GM19240 (cell line): Measurements from ENCODE around the gene ADAM15.

Source experiments
- DNase-seq: peaks from one replicate; pipeline ENCODE4 v3.0.0; 2011; ENCODE audit warnings: low spot score; ENCODE audit not compliant: insufficient read length

ADAM15 gene

DNA sequence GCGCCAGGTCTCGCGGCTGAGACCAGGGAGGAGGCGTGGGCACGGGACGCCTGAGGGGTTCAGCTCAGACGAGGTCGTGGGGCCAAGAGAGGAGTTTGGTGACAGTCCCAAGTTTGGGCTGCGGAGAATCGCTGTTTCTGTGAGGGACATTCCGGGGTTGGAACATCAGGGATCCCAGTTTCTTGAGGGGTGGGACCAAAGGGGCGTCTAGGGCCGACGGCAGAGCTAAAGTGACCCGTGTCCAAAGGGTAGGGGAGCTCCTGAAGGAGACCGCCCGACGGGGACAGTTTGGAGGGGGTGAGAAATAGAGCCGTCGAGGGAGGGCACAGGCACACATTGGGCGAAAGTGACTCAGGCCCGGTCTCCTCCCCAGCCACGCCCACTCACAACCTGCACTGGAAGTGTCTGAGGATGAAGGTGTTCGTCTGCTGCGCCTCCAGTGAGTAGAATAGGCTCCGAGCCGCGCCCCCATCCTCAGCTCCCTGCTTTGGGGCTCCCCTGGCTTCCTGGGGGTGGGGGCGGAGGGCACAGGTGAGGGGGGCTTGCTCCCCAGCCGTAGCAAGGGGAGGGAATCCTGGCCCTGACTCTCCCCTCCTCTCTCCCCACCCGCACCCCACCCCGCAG lies 34.5 kb downstream of the ADAM15 start:
- DNase-seq, result no peak

DNA sequence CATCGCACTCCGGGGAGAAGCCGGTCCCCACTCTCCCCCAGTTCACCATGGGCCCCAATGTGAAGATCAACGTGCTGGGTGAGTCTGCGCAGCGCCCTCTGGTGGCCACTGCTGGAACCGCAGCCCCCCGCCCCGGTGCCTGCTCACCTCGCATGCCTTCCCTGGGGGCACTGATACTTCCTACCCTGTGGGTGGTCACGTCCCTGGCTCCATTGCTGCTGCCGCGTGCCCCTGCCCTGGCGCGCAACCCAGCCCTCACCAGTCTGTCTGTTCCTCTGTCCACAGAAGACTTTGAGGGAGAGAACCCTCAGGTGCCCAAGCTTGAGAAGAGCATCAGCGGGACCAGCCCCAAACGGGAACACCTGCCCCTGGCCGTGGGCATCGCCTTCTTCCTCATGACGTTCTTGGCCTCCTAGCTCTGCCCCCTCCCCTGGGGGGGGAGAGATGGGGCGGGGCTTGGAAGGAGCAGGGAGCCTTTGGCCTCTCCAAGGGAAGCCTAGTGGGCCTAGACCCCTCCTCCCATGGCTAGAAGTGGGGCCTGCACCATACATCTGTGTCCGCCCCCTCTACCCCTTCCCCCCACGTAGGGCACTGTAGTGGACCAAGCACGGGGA lies 35.1 kb downstream of the ADAM15 start:
- DNase-seq, result no peak

- DNase-seq, result no peak
Measured at GRCh38 chr1:155086856-155087535, 35.9 kb downstream of the ADAM15 start.

- no peak for DNase-seq
Measured at GRCh38 chr1:155091071-155092051, 40.2 kb downstream of the ADAM15 start.

DNA sequence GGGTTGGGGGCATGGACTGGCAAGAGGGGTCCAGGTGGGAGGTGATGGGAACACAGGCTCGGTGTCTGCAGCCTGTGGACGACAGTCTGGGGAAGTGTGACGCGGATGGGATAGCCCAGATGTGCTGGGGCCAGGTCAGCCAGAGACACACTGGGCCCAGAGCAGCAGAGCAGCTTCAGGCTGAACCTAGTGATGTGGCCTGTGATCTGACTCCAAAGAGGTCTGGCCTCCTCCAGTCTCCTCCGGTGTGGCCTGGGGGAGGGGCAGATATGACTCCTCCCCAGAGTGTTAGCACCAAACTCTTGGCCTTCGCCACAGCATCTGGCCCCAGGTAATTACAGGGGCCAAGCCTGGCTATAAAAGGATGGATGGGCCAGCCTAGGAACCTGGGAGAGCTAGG lies 41.0 kb downstream of the ADAM15 start:
- no peak for DNase-seq

DNA sequence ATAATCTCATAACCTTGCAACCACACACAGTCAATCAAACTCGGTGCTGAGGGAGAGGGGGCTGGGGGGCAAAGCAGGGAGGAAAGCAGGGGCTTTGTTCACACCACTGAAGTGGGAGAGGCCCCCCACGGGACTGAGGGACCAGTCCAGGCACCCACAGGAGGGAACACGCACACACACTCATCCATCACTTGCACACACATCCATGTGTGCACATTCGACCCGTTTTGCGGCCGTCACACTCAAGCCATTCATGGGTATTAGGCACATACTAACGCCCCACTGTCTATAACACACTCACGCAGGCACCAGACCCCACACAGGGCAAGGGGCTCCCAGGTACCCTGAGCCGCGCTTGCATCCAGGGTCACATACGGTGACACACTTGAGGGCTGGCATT lies 41.5 kb downstream of the ADAM15 start:
- DNase-seq, result no peak

DNA sequence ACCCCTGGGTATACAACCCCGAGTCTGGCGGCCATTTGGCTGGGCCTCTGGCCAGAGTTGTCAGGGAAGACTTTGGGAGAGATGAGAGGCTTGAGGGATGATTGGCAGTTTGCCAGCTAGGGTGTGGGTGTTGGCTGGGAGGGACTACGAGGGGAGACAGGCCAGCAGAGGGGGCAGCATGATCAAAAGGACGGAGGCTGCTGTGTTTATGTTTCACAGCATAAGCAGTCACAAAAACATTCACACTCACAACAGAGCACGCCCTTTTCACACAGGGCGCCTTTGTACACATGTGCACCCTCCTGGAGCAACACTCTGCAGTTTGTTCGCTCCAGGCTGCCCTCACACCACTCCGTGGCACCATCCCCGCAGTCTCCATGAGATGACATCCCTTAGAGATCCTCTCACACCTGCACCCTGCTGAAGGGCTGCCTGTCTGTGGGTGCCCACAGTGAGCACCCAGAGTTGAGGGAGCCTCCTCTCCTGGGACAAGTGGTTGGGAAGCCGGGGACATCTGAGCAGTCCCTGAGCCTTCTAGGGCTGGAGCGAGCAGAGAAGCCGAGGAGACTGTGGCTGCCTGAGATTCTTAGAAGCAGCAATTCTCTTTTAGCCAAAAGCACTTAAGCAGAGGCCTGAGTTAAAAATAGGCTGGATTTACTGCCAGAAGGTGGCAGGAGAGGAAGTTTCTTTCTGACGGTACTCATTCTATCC lies 43.0 kb downstream of the ADAM15 start:
- DNase-seq, result no peak

- no peak for DNase-seq
Measured at GRCh38 chr1:155094622-155094948, 43.5 kb downstream of the ADAM15 start.

- no peak for DNase-seq
Measured at GRCh38 chr1:155099331-155099730, 48.2 kb downstream of the ADAM15 start.

- DNase-seq, result no peak
Measured at GRCh38 chr1:155103325-155103724, 52.2 kb downstream of the ADAM15 start.

DNA sequence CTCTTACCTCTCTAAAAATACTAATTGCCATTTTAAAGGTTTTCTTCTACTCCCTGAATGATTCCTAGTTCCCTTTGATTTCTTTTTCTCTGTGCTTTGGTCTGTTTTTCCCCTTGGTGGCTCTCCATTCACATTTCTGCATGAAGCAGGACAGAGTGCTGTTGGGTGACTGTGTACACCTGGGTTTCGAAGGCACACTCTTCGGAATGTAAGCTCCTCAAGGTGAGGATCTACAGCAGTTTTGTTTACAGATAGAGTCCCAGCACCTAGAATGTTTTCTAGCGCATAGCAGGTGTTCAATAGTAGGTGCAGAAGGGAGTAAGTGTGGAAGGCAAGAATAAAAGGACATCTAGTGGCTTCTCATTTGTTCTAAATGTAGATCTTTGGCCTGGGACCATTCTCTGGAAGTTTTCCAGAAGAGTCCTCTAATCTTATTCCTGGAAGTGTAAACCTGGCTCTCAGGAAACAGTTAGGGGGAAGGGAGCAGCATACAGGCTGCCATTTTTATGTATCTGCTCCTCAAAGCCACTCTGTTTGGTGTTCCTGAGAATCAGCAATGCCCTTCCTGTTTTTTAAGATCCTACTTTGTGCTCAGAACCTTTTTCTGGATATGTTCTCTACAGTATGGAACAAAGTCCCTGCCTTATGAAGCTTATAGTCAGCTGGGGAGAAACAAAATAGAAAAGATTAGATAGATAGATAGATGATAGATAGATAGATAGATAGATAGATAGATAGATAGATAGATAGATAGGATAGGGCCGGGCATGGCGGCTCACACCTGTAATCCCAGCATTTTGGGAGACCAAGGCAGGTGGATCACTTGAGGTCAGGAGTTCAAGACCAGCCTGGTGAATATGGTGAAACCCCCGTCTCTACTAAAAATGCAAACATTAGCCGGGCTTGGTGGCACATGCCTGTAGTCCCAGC lies 53.8 kb downstream of the ADAM15 start:
- no peak for DNase-seq

- DNase-seq, result no peak
Measured at GRCh38 chr1:155105604-155106011, 54.5 kb downstream of the ADAM15 start.

GRCh38 chr1:155106862-155107261 lies 55.7 kb downstream of the ADAM15 start:
- DNase-seq, result no peak

GRCh38 chr1:155107309-155108264 lies 56.5 kb downstream of the ADAM15 start:
- DNase-seq, result no peak

DNA sequence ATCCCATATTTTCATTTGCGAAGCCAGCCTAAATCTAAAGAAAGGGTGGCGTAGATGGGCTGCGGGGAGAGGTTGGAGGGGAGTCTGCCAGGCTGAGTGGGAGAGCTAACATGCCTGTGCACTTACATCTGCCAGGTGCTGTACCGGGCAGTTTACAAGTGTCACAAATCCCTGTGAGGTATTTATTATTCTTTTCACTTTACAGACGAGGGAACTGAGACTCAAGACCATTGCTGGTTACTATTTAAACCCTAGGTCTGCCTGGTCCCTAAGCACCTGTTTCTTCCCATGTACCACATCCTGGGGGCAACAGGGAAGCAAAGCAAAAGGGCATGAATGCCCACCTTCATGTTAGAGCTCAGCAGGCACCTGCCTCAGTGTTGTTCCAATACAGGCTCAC lies 57.2 kb downstream of the ADAM15 start:
- no peak for DNase-seq

GRCh38 chr1:155110381-155110780 lies 59.3 kb downstream of the ADAM15 start:
- no peak for DNase-seq

- no peak for DNase-seq
Measured at GRCh38 chr1:155110826-155111225, 59.7 kb downstream of the ADAM15 start.
